ENCODE measurements around the gene NELL2. TPM values are rescaled to one million over a fixed set of nuclear protein-coding genes. Genes with fewer than 3 reads are reported as not detected.

NELL2 gene
- total RNA-seq, 1 donor: 0.86 TPM

GRCh38 chr12:44537354-44537753 is 338.8 kb downstream of the NELL2 start:
- no peak for DNase-seq (ENCODE audit: low read depth)
- no peak overlapping the region for H3K4me3 ChIP-seq (ENCODE audit: low read depth, low read length)
- no peak for TF ChIP-seq CTCF (IDR thresholded peaks at IDR 0.05; ENCODE audit: insufficient read depth, low read depth, low read length)

- no peak overlapping the region for H3K4me3 ChIP-seq (ENCODE audit: low read depth, low read length)
- DNase-seq (ENCODE audit: low read depth): no peak
- TF ChIP-seq CTCF (IDR thresholded peaks at IDR 0.05; ENCODE audit: insufficient read depth, low read depth, low read length): no peak
These were observed 343.2 kb downstream of the NELL2 start for GRCh38 chr12:44532940-44533339.

- no peak for DNase-seq (ENCODE audit: low read depth)
- TF ChIP-seq CTCF (IDR thresholded peaks at IDR 0.05; ENCODE audit: insufficient read depth, low read depth, low read length): no peak
- H3K4me3 ChIP-seq (ENCODE audit: low read depth, low read length): no peak overlapping the region
These were observed 344.7 kb downstream of the NELL2 start for GRCh38 chr12:44531320-44531971.

- DNase-seq (ENCODE audit: low read depth): no peak
- no peak for TF ChIP-seq CTCF (IDR thresholded peaks at IDR 0.05; ENCODE audit: insufficient read depth, low read depth, low read length)
- no peak overlapping the region for H3K4me3 ChIP-seq (ENCODE audit: low read depth, low read length)
These were observed 349.4 kb downstream of the NELL2 start for GRCh38 chr12:44526655-44527182.

- no peak for TF ChIP-seq CTCF (IDR thresholded peaks at IDR 0.05; ENCODE audit: insufficient read depth, low read depth, low read length)
- H3K4me3 ChIP-seq (ENCODE audit: low read depth, low read length): no peak overlapping the region
- no peak for DNase-seq (ENCODE audit: low read depth)
These were observed 350.1 kb downstream of the NELL2 start for GRCh38 chr12:44525806-44526654.

- no peak for DNase-seq (ENCODE audit: low read depth)
- TF ChIP-seq CTCF (IDR thresholded peaks at IDR 0.05; ENCODE audit: insufficient read depth, low read depth, low read length): no peak
- H3K4me3 ChIP-seq (ENCODE audit: low read depth, low read length): no peak overlapping the region
These were observed 352.3 kb downstream of the NELL2 start for GRCh38 chr12:44523828-44524227.

Data from fibroblast of villous mesenchyme (primary cell).